PC-3 (cell line): ENCODE measurements around the gene SRRT. TPM values are rescaled to one million over a fixed set of nuclear protein-coding genes. Genes with fewer than 3 reads are reported as not detected.

Experiments used
- ATAC-seq: fragments of 200-7000 bp; cut with Tn5 transposase; 2 replicates; pipeline ENCODE4 v1.9.1; 2020; ENCODE audit warnings: mild to moderate bottlenecking, moderate library complexity
- BruUV-seq: library from RNA; stranded (reverse); fragments of 400-500 nt; replicated peaks from 2 replicates; lab custom pipeline; 2021; lab: Mats Ljungman, UMichigan
- CTCF ChIA-PET: fragments of 300-600 bp; sonication (Branson Sonifier 250); formaldehyde crosslinking; loops from one replicate; lab custom pipeline; 2022; ENCODE audit warnings: antibody characterized with exemption; lab: Charles Lee
- POLR2A ChIA-PET: fragments of 300-600 bp; sonication (Branson Sonifier 250); formaldehyde crosslinking; loops from one replicate; lab custom pipeline; 2022; ENCODE audit warnings: antibody characterized with exemption; ENCODE audit not compliant: unreplicated experiment; lab: Charles Lee
- DNase-seq: peaks from one replicate; pipeline ENCODE4 v3.0.0-alpha.2; 2015
- H2AFZ ChIP-seq: fragments of 300-600 bp; sonication (generic); 2 replicates; pipeline ENCODE4 v1.6.0; 2016; ENCODE audit warnings: antibody characterized with exemption, low read length
- H3F3A ChIP-seq: fragments of 300-600 bp; sonication (generic); one replicate; pipeline ENCODE4 v1.6.0; 2017; ENCODE audit warnings: antibody characterized with exemption, low read length, control low read depth, mild to moderate bottlenecking; ENCODE audit not compliant: unreplicated experiment
- H3K27ac ChIP-seq: fragments of 300-600 bp; sonication (generic); 2 replicates; pipeline ENCODE4 v1.5.1; 2016; ENCODE audit warnings: mild to moderate bottlenecking, low read length
- H3K27me3 ChIP-seq: fragments of 300-600 bp; sonication (generic); 2 replicates; pipeline ENCODE4 v1.6.1; 2016; ENCODE audit warnings: low read length, mixed read lengths
- H3K36me3 ChIP-seq: fragments of 300-600 bp; sonication (generic); 2 replicates; pipeline ENCODE4 v1.6.1; 2016; ENCODE audit warnings: low read depth, mixed run types, low read length, mixed read lengths
- H3K4me1 ChIP-seq: fragments of 300-600 bp; sonication (generic); 2 replicates; pipeline ENCODE4 v1.5.1; 2016; ENCODE audit warnings: low read length; ENCODE audit not compliant: insufficient read depth
- H3K4me2 ChIP-seq: fragments of 300-600 bp; sonication (generic); 2 replicates; pipeline ENCODE4 v1.6.0; 2016; ENCODE audit warnings: low read length
- H3K4me3 ChIP-seq: fragments of 300-600 bp; sonication (generic); 2 replicates; pipeline ENCODE4 v1.5.1; 2016; ENCODE audit warnings: mild to moderate bottlenecking, low read length, mixed read lengths
- H3K79me2 ChIP-seq: fragments of 300-600 bp; sonication (generic); 2 replicates; pipeline ENCODE4 v1.6.1; 2017; ENCODE audit warnings: low read length, mixed read lengths
- H3K9ac ChIP-seq: fragments of 300-600 bp; sonication (generic); 2 replicates; pipeline ENCODE4 v1.6.0; 2016; ENCODE audit warnings: mild to moderate bottlenecking, low read length
- H3K9me2 ChIP-seq: fragments of 300-600 bp; sonication (generic); replicated peaks from 2 replicates; pipeline ENCODE4 v1.6.1; 2016; ENCODE audit warnings: mixed run types, low read length, mixed read lengths
- H3K9me3 ChIP-seq: fragments of 300-600 bp; sonication (generic); 2 replicates; pipeline ENCODE4 v1.6.1; 2016; ENCODE audit warnings: low read length, mixed read lengths
- H4K20me1 ChIP-seq: fragments of 300-600 bp; sonication (generic); 2 replicates; pipeline ENCODE4 v1.6.1; 2016; ENCODE audit warnings: low read length, mixed read lengths
- CTCF ChIP-seq: fragments of 300-600 bp; sonication (generic); conservative IDR thresholded peaks from 2 replicates; pipeline ENCODE4 v1.5.1; 2017; ENCODE audit warnings: antibody characterized with exemption, low read depth, mild to moderate bottlenecking, low read length
- EZH2 ChIP-seq: fragments of 300-600 bp; sonication (generic); IDR thresholded peaks from one replicate; pipeline ENCODE4 v1.6.1; 2017; ENCODE audit warnings: antibody characterized with exemption, mild to moderate bottlenecking, low read length; ENCODE audit not compliant: unreplicated experiment
- EZH2phosphoT487 ChIP-seq: fragments of 300-600 bp; sonication (generic); IDR thresholded peaks from 2 replicates; pipeline ENCODE4 v1.6.1; 2018; ENCODE audit warnings: mild to moderate bottlenecking, antibody characterized with exemption, low read length, borderline replicate concordance
- intact Hi-C: fragments of 100-400 bp; cut with micrococcal nuclease; formaldehyde crosslinking; loops from 2 replicates; pipeline ENCODE4 v1.9.0; 2023
- total RNA-seq: library from RNA; depleted of rRNA; stranded (reverse); fragments of >200 nt; gene quantifications from 2 replicates; pipeline ENCODE4 v1.2.3, GENCODE V29; 2014

Gene SRRT
- total RNA-seq, 1 experiment from 2014 or later, result 177 TPM

- Histone ChIP-seq H3K27me3 (no peaks in the 10 kb centered on the region), H4K20me1 (peaks cover 5% of the 10 kb centered on the region; the same call in 1 of the 2 replicates), H3K9ac (peak overlapping the region; percentile 76), H3K4me1 (peaks cover 5% of the 10 kb centered on the region; the same call in 1 of the 2 replicates), H2AFZ (peak overlapping the region; percentile 80), H3K4me3 (peak overlapping the region; percentile 99), H3K36me3 (peaks cover 16% of the 10 kb centered on the region), H3K4me2 (peak overlapping the region; percentile 86), H3K79me2 (peaks cover 42% of the 10 kb centered on the region), H3F3A (no peaks in the 10 kb centered on the region), H3K27ac (peak overlapping the region; percentile 57), H3K9me2 (no peaks in the 10 kb centered on the region), H3K9me3 (no peaks in the 10 kb centered on the region)
- peak; percentile 11 for ATAC-seq
- ChIA-PET POLR2A (interaction anchor here (0.6 kb wide), 1 partner anchor 31 kb away, joined by 3 read pairs; no protein-coding TSS in a partner anchor), CTCF (interaction anchor here (0.6 to 1.2 kb wide), 4 partner anchors 24 to 120 kb away, joined by 3 to 6 read pairs (median 6); partner anchors contain the start of genes POP7 and UFSP1)
- intact Hi-C loops, result loop anchor here (1.0 to 5.0 kb wide), 2 partner anchors 23 to 119 kb away; partner anchors contain the start of gene POP7
- no peak for TF ChIP-seq EZH2
- TF ChIP-seq EZH2phosphoT487, result no peak
- TF ChIP-seq CTCF, result peak; percentile 58
- TSS peak; percentile 62 for BruUV-seq
- DNase-seq, result peak; percentile 40
Observed at GRCh38 chr7:100825751-100826513, 49.0 kb upstream of the SRRT start.

- Histone ChIP-seq H3K79me2 (peaks cover 42% of the 10 kb centered on the region), H3K9me2 (no peaks in the 10 kb centered on the region), H3K27ac (no peak overlapping the region), H3K9me3 (no peaks in the 10 kb centered on the region), H3K27me3 (no peaks in the 10 kb centered on the region), H3F3A (no peaks in the 10 kb centered on the region), H3K4me2 (peak overlapping the region; percentile 86), H3K9ac (peak overlapping the region; percentile 76), H3K4me1 (peaks cover 5% of the 10 kb centered on the region; the same call in 1 of the 2 replicates), H3K4me3 (peak overlapping the region; percentile 99), H4K20me1 (peaks cover 5% of the 10 kb centered on the region; the same call in 1 of the 2 replicates), H3K36me3 (peaks cover 16% of the 10 kb centered on the region; the same call in 1 of the 2 replicates), H2AFZ (peak overlapping the region; percentile 80)
- peak; percentile 9 for ATAC-seq
- intact Hi-C loops, result loop anchor here (1.0 to 5.0 kb wide), 3 partner anchors 23 to 119 kb away; partner anchors contain the start of genes POP7 and SLC12A9
- ChIA-PET POLR2A (interaction anchor here (0.6 to 1.0 kb wide), 7 partner anchors 23 to 342 kb away, joined by 3 to 12 read pairs (median 7); partner anchors contain the start of genes POP7 and UFSP1), CTCF (interaction anchor here (0.6 to 2.2 kb wide), 6 partner anchors 25 to 442 kb away, joined by 3 to 27 read pairs (median 8); partner anchors contain the start of genes POP7, SLC12A9 and UFSP1)
- TF ChIP-seq EZH2phosphoT487, result no peak
- TF ChIP-seq EZH2, result no peak
- no peak for TF ChIP-seq CTCF
- no TSS peak for BruUV-seq
- DNase-seq, result no peak
Observed at GRCh38 chr7:100826514-100827329, 48.2 kb upstream of the SRRT start.
